ENCODE measurements around the gene RNU7-1.
A peak's percentile ranks its signal among the peaks of the same experiment; 100 is the strongest.

- TF ChIP-seq POLR2AphosphoS5 (IDR thresholded peaks at IDR 0.05; ENCODE audit: low read depth, low read length) (no peak), POLR2A (IDR thresholded peaks at IDR 0.05; ENCODE audit: low read depth, low read length) (peak; percentile 30; the same call in 1 of the 2 replicates), TAF1 (IDR thresholded peaks at IDR 0.05; ENCODE audit: borderline replicate concordance, low read depth, low read length) (no peak)
Observed at GRCh38 chr12:6947615-6948014, 4.0 kb downstream of the RNU7-1 start.
